Astrocyte of the cerebellum (primary cell): ENCODE measurements around the gene MEF2C.

ENCODE experiments used
- DNase-seq: peaks from one replicate; pipeline ENCODE4 v3.0.0-alpha.2; 2011; ENCODE audit warnings: low read depth
- H3K4me3 ChIP-seq: 2 replicates; pipeline ENCODE4 v1.5.1; 2011; ENCODE audit warnings: mild to moderate bottlenecking, low read depth, low read length, moderate library complexity
- in situ Hi-C: cut with HindIII; loops from 2 replicates; pipeline ENCODE4 v1.10.0; 2017; ENCODE audit warnings: low sequenced_read_pairs
- TF ChIP-seq, protein P1 (sequence below): IDR thresholded peaks from 2 replicates; pipeline ENCODE4 v1.5.1; 2012; ENCODE audit warnings: low read length, low read depth, moderate library complexity, mild to moderate bottlenecking; ENCODE audit errors: missing control alignments

Gene MEF2C

GRCh38 chr5:88826646-88827585 is 56.1 kb downstream of the MEF2C start:
- in situ Hi-C loops = no loop called here
- TF ChIP-seq, protein P1, sequence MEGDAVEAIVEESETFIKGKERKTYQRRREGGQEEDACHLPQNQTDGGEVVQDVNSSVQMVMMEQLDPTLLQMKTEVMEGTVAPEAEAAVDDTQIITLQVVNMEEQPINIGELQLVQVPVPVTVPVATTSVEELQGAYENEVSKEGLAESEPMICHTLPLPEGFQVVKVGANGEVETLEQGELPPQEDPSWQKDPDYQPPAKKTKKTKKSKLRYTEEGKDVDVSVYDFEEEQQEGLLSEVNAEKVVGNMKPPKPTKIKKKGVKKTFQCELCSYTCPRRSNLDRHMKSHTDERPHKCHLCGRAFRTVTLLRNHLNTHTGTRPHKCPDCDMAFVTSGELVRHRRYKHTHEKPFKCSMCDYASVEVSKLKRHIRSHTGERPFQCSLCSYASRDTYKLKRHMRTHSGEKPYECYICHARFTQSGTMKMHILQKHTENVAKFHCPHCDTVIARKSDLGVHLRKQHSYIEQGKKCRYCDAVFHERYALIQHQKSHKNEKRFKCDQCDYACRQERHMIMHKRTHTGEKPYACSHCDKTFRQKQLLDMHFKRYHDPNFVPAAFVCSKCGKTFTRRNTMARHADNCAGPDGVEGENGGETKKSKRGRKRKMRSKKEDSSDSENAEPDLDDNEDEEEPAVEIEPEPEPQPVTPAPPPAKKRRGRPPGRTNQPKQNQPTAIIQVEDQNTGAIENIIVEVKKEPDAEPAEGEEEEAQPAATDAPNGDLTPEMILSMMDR = no peak
- no peak overlapping the region for H3K4me3 ChIP-seq
- no peak for DNase-seq

- in situ Hi-C loops = no loop called here
- H3K4me3 ChIP-seq = no peak overlapping the region
- no peak for DNase-seq
- TF ChIP-seq, protein P1 = no peak
Measured at GRCh38 chr5:88825584-88826315, 57.2 kb downstream of the MEF2C start.

GRCh38 chr5:88824892-88825583 is 57.9 kb downstream of the MEF2C start:
- peak; percentile 70 for DNase-seq

GRCh38 chr5:88824141-88824540 is 58.8 kb downstream of the MEF2C start:
- H3K4me3 ChIP-seq = no peak overlapping the region
- in situ Hi-C loops = no loop called here
- TF ChIP-seq, protein P1 = no peak
- DNase-seq = no peak

More at GRCh38 chr5:88824892-88825583, 57.9 kb downstream of the MEF2C start:
- TF ChIP-seq, protein P1 = no peak
- no peak overlapping the region for H3K4me3 ChIP-seq
- in situ Hi-C loops = no loop called here

- DNase-seq = no peak
- in situ Hi-C loops = no loop called here
- H3K4me3 ChIP-seq = no peak overlapping the region
- TF ChIP-seq, protein P1 = no peak
Measured at GRCh38 chr5:88823201-88823600, 59.8 kb downstream of the MEF2C start.

GRCh38 chr5:88821161-88821560 is 61.8 kb downstream of the MEF2C start:
- in situ Hi-C loops = no loop called here
- DNase-seq = no peak
- no peak overlapping the region for H3K4me3 ChIP-seq
- TF ChIP-seq, protein P1 = no peak
